H1 (cell line): ENCODE measurements around the gene TMEM54. TPM values are rescaled to one million over a fixed set of nuclear protein-coding genes. Genes with fewer than 3 reads are reported as not detected.

Experiments
- CTCF ChIA-PET: fragments of 300-600 bp; sonication (Branson Sonifier 250); formaldehyde crosslinking; loops from one replicate; lab custom pipeline; 2021; ENCODE audit not compliant: partially characterized antibody; lab: Charles Lee
- POLR2A ChIA-PET: fragments of 300-600 bp; sonication (Branson Sonifier 250); formaldehyde crosslinking; loops from one replicate; lab custom pipeline; 2021; ENCODE audit warnings: inconsistent platforms; ENCODE audit not compliant: partially characterized antibody; lab: Charles Lee
- DNase-seq, 2 experiments: peaks; one replicate each; pipeline versions ENCODE4 v3.0.0 to v3.0.0-alpha.2; 2010 to 2022; ENCODE audit warnings: low spot score in 2 of 2, low read depth in 1 of 2, mixed read lengths in 1 of 2
- FAIRE-seq: peaks from 2 replicates; lab custom pipeline; 2011; peaks lifted over from hg19 to GRCh38; lab: Jason Lieb, UNC
- H2AFZ ChIP-seq: 2 replicates; pipeline ENCODE4 v1.8.1; 2012; ENCODE audit warnings: low read length, inconsistent platforms
- H2AK5ac ChIP-seq: 2 replicates; pipeline ENCODE4 v1.6.1; 2013; ENCODE audit warnings: low read depth, low read length
- H2BK120ac ChIP-seq: replicated peaks from 2 replicates; pipeline ENCODE3; 2013; ENCODE audit warnings: low read depth, low read length, inconsistent platforms
- H2BK12ac ChIP-seq: 2 replicates; pipeline ENCODE4 v1.6.1; 2013; ENCODE audit warnings: low read depth, low read length
- H2BK15ac ChIP-seq: 2 replicates; pipeline ENCODE4 v1.6.1; 2013; ENCODE audit warnings: low read length
- H2BK20ac ChIP-seq: 2 replicates; pipeline ENCODE4 v1.6.1; 2013; ENCODE audit warnings: low read length
- H2BK5ac ChIP-seq: 2 replicates; pipeline ENCODE4 v1.6.1; 2013; ENCODE audit warnings: low read depth, low read length
- H3K14ac ChIP-seq: 2 replicates; pipeline ENCODE4 v1.6.1; 2013; ENCODE audit warnings: inconsistent platforms; ENCODE audit not compliant: insufficient read length
- H3K18ac ChIP-seq: 2 replicates; pipeline ENCODE4 v1.6.1; 2013; ENCODE audit warnings: low read length; ENCODE audit errors: extremely low read depth
- H3K23ac ChIP-seq: 2 replicates; pipeline ENCODE4 v1.6.1; 2013; ENCODE audit warnings: inconsistent platforms; ENCODE audit not compliant: insufficient read length
- H3K23me2 ChIP-seq: 2 replicates; pipeline ENCODE4 v1.6.1; 2013; ENCODE audit warnings: low read depth, low read length
- H3K27ac ChIP-seq: 2 replicates; pipeline ENCODE4 v1.6.1; 2011; ENCODE audit warnings: low read depth, low read length, inconsistent platforms
- H3K27me3 ChIP-seq, 4 experiments: replicated peaks in 1 of 4; 1 replicate in 1 of 4; 2 replicates in 3 of 4; pipeline versions ENCODE4 v1.6.1 to v1.8.1; 2011 to 2013; ENCODE audit warnings: low read length in 3 of 4, mild to moderate bottlenecking in 3 of 4, inconsistent platforms in 2 of 4, mixed read lengths in 2 of 4, moderate library complexity in 1 of 4; ENCODE audit not compliant: control insufficient read depth in 3 of 4, insufficient read depth in 3 of 4; ENCODE audit errors: extremely low read depth in 1 of 4
- H3K36me3 ChIP-seq, 4 experiments: 2 replicates each; pipeline versions ENCODE4 v1.6.1 to v1.8.1; 2011 to 2013; ENCODE audit warnings: mild to moderate bottlenecking in 4 of 4, low read length in 3 of 4, moderate library complexity in 2 of 4, control low read depth in 1 of 4, inconsistent platforms in 1 of 4; ENCODE audit not compliant: insufficient read depth in 4 of 4, control insufficient read depth in 2 of 4
- H3K4ac ChIP-seq: replicated peaks from 2 replicates; pipeline ENCODE3; 2013; ENCODE audit warnings: low read length, low read depth, mixed read lengths, inconsistent platforms; ENCODE audit not compliant: insufficient read length
- H3K4me1 ChIP-seq, 4 experiments: replicated peaks in 1 of 4; 1 replicate in 1 of 4; 2 replicates in 3 of 4; pipeline versions ENCODE4 v1.6.1 to v1.8.1; 2011 to 2013; ENCODE audit warnings: low read length in 3 of 4, inconsistent platforms in 2 of 4, mixed read lengths in 1 of 4; ENCODE audit not compliant: insufficient read depth in 4 of 4, control insufficient read depth in 3 of 4
- H3K4me2 ChIP-seq, 2 experiments: 2 replicates each; pipeline versions ENCODE4 v1.6.1 to v1.8.1; 2011 to 2013; ENCODE audit warnings: low read depth in 2 of 2, low read length in 2 of 2, control low read depth in 1 of 2, inconsistent platforms in 1 of 2, mild to moderate bottlenecking in 1 of 2; ENCODE audit not compliant: insufficient read depth in 1 of 2
- H3K4me3 ChIP-seq, 4 experiments: fragments of 200-600, 300-600 bp in 1 of 4; sonication (generic), shearing (Covaris generic), sonication (Bioruptor Twin) in 1 of 4; 2 replicates each; pipeline versions ENCODE4 v1.5.1 to v1.8.1; 2011 to 2016; ENCODE audit warnings: low read length in 4 of 4, low read depth in 3 of 4, control low read depth in 2 of 4, inconsistent platforms in 2 of 4, mild to moderate bottlenecking in 2 of 4, mixed read lengths in 1 of 4, moderate library complexity in 1 of 4; ENCODE audit not compliant: insufficient read depth in 2 of 4; ENCODE audit errors: extremely low read depth in 1 of 4
- H3K56ac ChIP-seq: replicated peaks from 2 replicates; pipeline ENCODE3; 2013; ENCODE audit warnings: low read depth, mild to moderate bottlenecking, mixed read lengths, low read length, inconsistent platforms; ENCODE audit not compliant: insufficient read length
- H3K79me1 ChIP-seq: 2 replicates; pipeline ENCODE4 v1.6.1; 2013; ENCODE audit warnings: low read depth, low read length, control low read depth
- H3K79me2 ChIP-seq, 2 experiments: 2 replicates each; pipeline versions ENCODE4 v1.6.1 to v1.8.1; 2012 to 2013; ENCODE audit warnings: low read length in 2 of 2, mild to moderate bottlenecking in 2 of 2, inconsistent platforms in 1 of 2; ENCODE audit not compliant: insufficient read depth in 2 of 2, control insufficient read depth in 1 of 2
- H3K9ac ChIP-seq, 4 experiments: replicated peaks in 1 of 4; 1 replicate in 1 of 4; 2 replicates in 3 of 4; pipeline versions ENCODE4 v1.6.1 to v1.8.1; 2011 to 2013; ENCODE audit warnings: low read depth in 3 of 4, low read length in 3 of 4, control low read depth in 2 of 4, mild to moderate bottlenecking in 2 of 4, moderate library complexity in 2 of 4, inconsistent platforms in 1 of 4; ENCODE audit errors: extremely low read depth in 1 of 4
- H3K9me3 ChIP-seq, 2 experiments: 2 replicates each; pipeline versions ENCODE4 v1.6.1 to v1.8.1; 2012 to 2013; ENCODE audit warnings: mild to moderate bottlenecking in 2 of 2, moderate library complexity in 2 of 2, control low read depth in 1 of 2, inconsistent platforms in 1 of 2, low read depth in 1 of 2, low read length in 1 of 2, mixed read lengths in 1 of 2; ENCODE audit not compliant: insufficient read depth in 2 of 2
- H4K20me1 ChIP-seq, 2 experiments: replicated peaks in 1 of 2; 2 replicates each; pipeline versions ENCODE3 to v1.8.1; 2011 to 2013; ENCODE audit warnings: inconsistent platforms in 2 of 2, low read length in 2 of 2, mild to moderate bottlenecking in 1 of 2; ENCODE audit not compliant: insufficient read depth in 2 of 2, control insufficient read depth in 1 of 2
- H4K5ac ChIP-seq: 2 replicates; pipeline ENCODE4 v1.6.1; 2013; ENCODE audit warnings: low read length, low read depth, mixed read lengths, inconsistent platforms; ENCODE audit not compliant: insufficient read length
- H4K8ac ChIP-seq: 2 replicates; pipeline ENCODE4 v1.8.0; 2013; ENCODE audit warnings: mild to moderate bottlenecking, moderate library complexity, low read length, inconsistent platforms; ENCODE audit not compliant: insufficient read depth; ENCODE audit errors: extremely low read depth
- H4K91ac ChIP-seq: replicated peaks from 2 replicates; pipeline ENCODE3; 2013; ENCODE audit warnings: low read length, mixed read lengths, inconsistent platforms; ENCODE audit not compliant: insufficient read length
- WGBS, 2 experiments: shearing (Covaris generic) in 1 of 2; methylation state at CpG; one replicate each; pipeline versions ENCODE4 v1.1.6 to v1.1.7; 2013 to 2015; ENCODE audit warnings: low lambda C conversion rate in 2 of 2, mixed read lengths in 2 of 2, inconsistent platforms in 1 of 2, low coverage in 1 of 2, missing lambda C conversion rate in 1 of 2; ENCODE audit not compliant: insufficient replicate concordance in 2 of 2, insufficient coverage in 1 of 2, insufficient read length in 1 of 2; ENCODE audit errors: extremely low coverage in 1 of 2, missing lambda C conversion rate in 1 of 2; 5-methylcytosine and 5-hydroxymethylcytosine counted together
- polyA plus RNA-seq, 7 experiments: library from polyadenylated mRNA; depleted of rRNA in 3 of 7; stranded (reverse) in 5 of 7; unstranded in 2 of 7; fragments of >200 nt in 5 of 7; fragments of 200-250 nt in 2 of 7; gene quantifications; 1 replicate in 5 of 7; 2 replicates in 1 of 7; 4 replicates in 1 of 7; pipeline versions ENCODE4 v1.2.1 to v1.2.3, GENCODE V29; 2011 to 2013; ENCODE audit warnings: missing spikeins in 2 of 7, mixed read lengths in 2 of 7
- total RNA-seq: library from RNA; stranded (reverse); fragmentation: NEBNext Ultra II Directional; extraction: Animal tissue kit (Norgen Biotek cat#: 25700); gene quantifications from 2 replicates; pipeline ENCODE4 v1.2.1, GENCODE V29; 2021

Gene TMEM54
- total and polyA plus RNA-seq, 2 of the 8 experiments (the other 6 are each of a cell fraction or from before 2014, with no cell fraction given), result 9.5 to 58.7 TPM

DNA sequence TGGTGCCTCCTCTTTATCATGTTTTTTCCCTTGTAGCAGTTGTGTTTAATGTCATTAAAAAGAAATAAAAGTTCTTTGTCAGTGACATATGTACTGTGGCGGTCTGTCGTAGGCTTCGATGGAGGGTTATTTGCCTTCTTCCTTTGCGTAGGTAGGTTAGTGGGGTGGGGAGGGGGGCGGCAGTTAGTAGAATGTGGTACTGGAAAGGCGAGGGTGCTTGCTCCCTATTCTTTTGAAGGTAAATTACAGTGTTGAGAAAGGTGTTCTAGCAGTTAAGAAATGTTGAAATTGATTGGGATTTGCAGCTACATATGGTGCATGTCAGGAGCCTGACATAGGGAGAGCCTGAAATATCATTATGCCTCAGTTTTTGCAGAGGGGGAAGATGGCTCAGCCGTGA is 42.4 kb downstream of the TMEM54 start:
- Histone ChIP-seq H3K18ac (no peak overlapping the region), H3K27me3 (no peaks in the 10 kb centered on the region), H3K4me1 (no peaks in the 10 kb centered on the region), H4K20me1 (peaks cover 0 to 2% of the 10 kb centered on the region in 2 experiments), H2AFZ (no peak overlapping the region), H3K4me2 (no peak overlapping the region), H3K79me2 (no peaks in the 10 kb centered on the region), H4K5ac (no peak overlapping the region), H3K27ac (no peak overlapping the region), H2BK15ac (no peak overlapping the region), H2BK12ac (no peak overlapping the region), H3K23ac (no peak overlapping the region), H4K91ac (no peak overlapping the region), H3K36me3 (peaks cover 7 to 50% (median 15%) of the 10 kb centered on the region in 4 experiments; a peak in 6 of 8 replicates), H3K9ac (no peak overlapping the region), H3K14ac (no peak overlapping the region), H4K8ac (no peak overlapping the region), H3K4me3 (no peak overlapping the region), H2AK5ac (no peak overlapping the region), H2BK20ac (no peak overlapping the region), H2BK120ac (no peak overlapping the region), H3K23me2 (no peaks in the 10 kb centered on the region), H3K79me1 (no peaks in the 10 kb centered on the region), H3K4ac (no peak overlapping the region), H3K56ac (no peak overlapping the region), H3K9me3 (no peaks in the 10 kb centered on the region), H2BK5ac (no peak overlapping the region)
- WGBS, 2 experiments, result 91% methylated on average over 7 of the region's 7 CpGs; no CpG with 5 or more reads in 1 of the 2 experiments
- FAIRE-seq (no peak), DNase-seq (no peak)
- CTCF ChIA-PET, result interaction anchor here (1.3 to 3.6 kb wide), 4 partner anchors 10 to 34 kb away, joined by 3 to 11 read pairs (median 4); no protein-coding TSS in a partner anchor
- POLR2A ChIA-PET, result interaction anchor here (1.2 to 1.6 kb wide), 4 partner anchors 9 to 42 kb away, joined by 4 to 8 read pairs (median 6); partner anchors contain the start of genes FNDC5, S100PBP and YARS1
